Loucy (cell line): ENCODE data around the gene U2SURP.

ENCODE experiments used
- H2AFZ ChIP-seq: fragments of 200-600 bp; sonication (generic); 2 replicates; pipeline ENCODE4 v1.6.0; 2016; ENCODE audit warnings: antibody characterized with exemption, mild to moderate bottlenecking, low read length, moderate library complexity
- H3F3A ChIP-seq: fragments of 200-600 bp; 2 replicates; pipeline ENCODE4 v1.6.0; 2016; ENCODE audit warnings: antibody characterized with exemption, low read depth, mild to moderate bottlenecking
- H3K27me3 ChIP-seq: fragments of 200-600 bp; sonication (generic); 2 replicates; pipeline ENCODE4 v1.6.1; 2014; ENCODE audit warnings: low read length, mild to moderate bottlenecking; ENCODE audit not compliant: insufficient read depth, poor library complexity, severe bottlenecking
- H3K36me3 ChIP-seq: fragments of 200-600 bp; sonication (generic); 2 replicates; pipeline ENCODE4 v1.6.1; 2016; ENCODE audit warnings: low read length; ENCODE audit not compliant: insufficient read depth
- H3K4me1 ChIP-seq: fragments of 200-600 bp; sonication (generic); 2 replicates; pipeline ENCODE4 v1.5.1; 2014; ENCODE audit warnings: low read length, mild to moderate bottlenecking; ENCODE audit not compliant: insufficient read depth, poor library complexity, severe bottlenecking
- H3K4me2 ChIP-seq: fragments of 200-600 bp; sonication (generic); 2 replicates; pipeline ENCODE4 v1.6.0; 2014; ENCODE audit warnings: antibody characterized with exemption, low read length, low read depth, mild to moderate bottlenecking; ENCODE audit not compliant: poor library complexity, severe bottlenecking
- H3K4me3 ChIP-seq: fragments of 200-600 bp; sonication (generic); 2 replicates; pipeline ENCODE4 v1.5.1; 2014; ENCODE audit warnings: low read length, mild to moderate bottlenecking, mixed read lengths; ENCODE audit not compliant: poor library complexity, severe bottlenecking
- H3K79me2 ChIP-seq: fragments of 200-600 bp; sonication (generic); 2 replicates; pipeline ENCODE4 v1.6.1; 2014; ENCODE audit warnings: low read length; ENCODE audit not compliant: insufficient read depth
- H3K9ac ChIP-seq: fragments of 200-600 bp; sonication (generic); 2 replicates; pipeline ENCODE4 v1.6.0; 2014; ENCODE audit warnings: mild to moderate bottlenecking, low read depth, low read length, moderate library complexity; ENCODE audit not compliant: poor library complexity, severe bottlenecking
- H3K9me2 ChIP-seq: fragments of 200-600 bp; sonication (generic); replicated peaks from 2 replicates; pipeline ENCODE4 v1.6.1; 2016; ENCODE audit warnings: low read depth, low read length, mixed read lengths
- H3K9me3 ChIP-seq: fragments of 200-600 bp; sonication (generic); 2 replicates; pipeline ENCODE4 v1.6.1; 2014; ENCODE audit warnings: mild to moderate bottlenecking, antibody characterized with exemption, low read length, low read depth; ENCODE audit not compliant: insufficient read depth
- H4K20me1 ChIP-seq: fragments of 200-600 bp; sonication (generic); 2 replicates; pipeline ENCODE4 v1.6.0; 2014; ENCODE audit warnings: antibody characterized with exemption, low read length, mild to moderate bottlenecking; ENCODE audit not compliant: insufficient read depth, poor library complexity, severe bottlenecking
- CTCF ChIP-seq: fragments of 200-600 bp; sonication (generic); conservative IDR thresholded peaks from 2 replicates; pipeline ENCODE4 v1.5.1; 2014; ENCODE audit warnings: mild to moderate bottlenecking, antibody characterized with exemption, low read length
- EZH2phosphoT487 ChIP-seq: fragments of 200-600 bp; IDR thresholded peaks from 2 replicates; pipeline ENCODE4 v1.6.1; 2018; ENCODE audit warnings: antibody characterized with exemption, mild to moderate bottlenecking, moderate library complexity, borderline replicate concordance

The U2SURP gene

GRCh38 chr3:143081365-143081764, 80.0 kb downstream of the U2SURP start:
- Histone ChIP-seq H3F3A (no peaks in the 10 kb centered on the region), H3K4me2 (no peak overlapping the region), H3K4me1 (no peaks in the 10 kb centered on the region), H3K9ac (no peak overlapping the region), H3K9me3 (no peaks in the 10 kb centered on the region), H3K4me3 (no peak overlapping the region), H3K79me2 (no peaks in the 10 kb centered on the region), H3K9me2 (no peaks in the 10 kb centered on the region), H3K36me3 (no peaks in the 10 kb centered on the region), H2AFZ (no peak overlapping the region), H3K27me3 (no peaks in the 10 kb centered on the region), H4K20me1 (no peaks in the 10 kb centered on the region)
- TF ChIP-seq CTCF (no peak), EZH2phosphoT487 (no peak)

DNA sequence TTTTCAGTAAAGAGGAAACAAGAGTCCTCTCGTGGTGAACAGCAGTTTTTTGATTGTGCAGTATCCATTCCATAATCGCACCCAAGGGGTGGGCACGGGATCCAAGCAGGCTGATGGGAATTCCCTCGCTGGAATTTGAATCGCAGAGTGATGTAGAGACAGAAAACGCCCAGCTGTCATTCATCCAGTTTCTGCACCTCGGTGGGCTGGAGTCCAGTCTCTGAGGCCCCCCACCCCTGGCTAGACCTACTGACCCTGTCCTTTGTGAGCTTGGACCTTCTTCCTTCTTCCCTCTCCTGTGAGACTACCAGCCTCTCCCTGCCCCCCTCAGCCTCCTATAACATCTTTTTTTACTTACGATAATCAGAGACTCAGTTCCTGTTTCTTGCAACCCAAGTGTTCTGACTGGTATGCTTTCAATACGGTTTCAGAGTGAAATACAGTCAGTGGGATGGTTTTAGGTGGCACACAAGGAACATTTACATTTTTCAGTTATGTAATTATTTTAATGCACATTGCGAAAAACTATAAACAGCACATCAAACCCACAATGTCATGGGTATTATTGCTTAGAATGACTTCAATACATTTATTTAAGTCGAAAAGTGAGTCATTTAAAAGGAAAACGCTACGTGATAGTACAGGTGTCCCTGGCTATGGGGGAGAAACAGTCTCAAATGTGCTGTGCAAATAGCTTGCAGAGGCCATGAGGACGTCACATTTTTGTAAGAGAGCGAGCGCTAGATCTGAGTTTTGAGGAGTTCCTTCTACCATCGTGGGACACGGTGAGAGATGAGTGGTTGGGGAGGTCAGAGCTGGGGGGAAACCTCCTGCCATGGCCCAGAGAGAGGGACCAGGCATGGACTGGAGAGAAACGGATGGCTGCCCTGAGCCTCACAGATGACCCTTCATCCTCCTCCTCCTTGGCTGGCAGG, 80.7 kb downstream of the U2SURP start:
- Histone ChIP-seq H3K4me3 (no peak overlapping the region), H2AFZ (0 out of 2 replicates have a peak overlapping the region, but pooled peaks have one; percentile 55), H3K9ac (no peak overlapping the region), H3K79me2 (no peaks in the 10 kb centered on the region), H3K4me2 (no peak overlapping the region), H4K20me1 (no peaks in the 10 kb centered on the region), H3K9me2 (no peaks in the 10 kb centered on the region), H3K4me1 (no peaks in the 10 kb centered on the region), H3K9me3 (no peaks in the 10 kb centered on the region), H3F3A (no peaks in the 10 kb centered on the region), H3K27me3 (no peaks in the 10 kb centered on the region), H3K36me3 (no peaks in the 10 kb centered on the region)
- TF ChIP-seq EZH2phosphoT487 (no peak), CTCF (no peak)

DNA sequence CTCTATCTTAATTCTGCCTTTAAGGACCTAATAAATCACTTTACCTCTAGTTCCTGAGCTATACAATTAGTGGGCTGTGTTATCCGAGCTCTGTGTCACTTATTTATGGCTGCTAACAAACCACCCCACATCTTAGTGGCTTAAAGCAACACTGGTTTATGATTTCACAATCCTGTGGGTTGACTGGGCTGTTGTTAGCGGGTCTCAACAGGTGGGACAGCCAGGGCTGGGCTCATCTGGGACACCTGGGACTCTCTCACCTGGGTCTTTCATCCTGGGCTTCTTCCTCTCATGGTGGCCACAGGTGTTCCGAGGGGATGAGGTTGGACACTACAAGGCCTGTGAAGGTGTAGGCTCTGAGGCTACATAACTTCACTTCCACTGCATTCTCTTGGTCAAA, 82.4 kb downstream of the U2SURP start:
- no peaks in the 10 kb centered on the region for H4K20me1 ChIP-seq
- no peak overlapping the region for H2AFZ ChIP-seq
- TF ChIP-seq EZH2phosphoT487 = no peak
- TF ChIP-seq CTCF = no peak

More for the DNA sequence above, 82.4 kb downstream of the U2SURP start:
- H3K79me2 ChIP-seq = no peaks in the 10 kb centered on the region
- H3K27me3 ChIP-seq = no peaks in the 10 kb centered on the region
- no peak overlapping the region for H3K4me2 ChIP-seq
- H3K9me3 ChIP-seq = no peaks in the 10 kb centered on the region
- no peaks in the 10 kb centered on the region for H3F3A ChIP-seq
- H3K36me3 ChIP-seq = no peaks in the 10 kb centered on the region
- no peak overlapping the region for H3K4me3 ChIP-seq
- no peak overlapping the region for H3K9ac ChIP-seq
- no peaks in the 10 kb centered on the region for H3K4me1 ChIP-seq
- no peaks in the 10 kb centered on the region for H3K9me2 ChIP-seq
